ENCODE data around the gene LRMDA. TPM values are rescaled to one million over a fixed set of nuclear protein-coding genes. Genes with fewer than 3 reads are reported as not detected.

Gene LRMDA
- total and polyA plus RNA-seq, 2 of the 8 experiments (the other 6 are each of a cell fraction or from before 2014, with no cell fraction given), result 0.86 to 2.8 TPM

DNA sequence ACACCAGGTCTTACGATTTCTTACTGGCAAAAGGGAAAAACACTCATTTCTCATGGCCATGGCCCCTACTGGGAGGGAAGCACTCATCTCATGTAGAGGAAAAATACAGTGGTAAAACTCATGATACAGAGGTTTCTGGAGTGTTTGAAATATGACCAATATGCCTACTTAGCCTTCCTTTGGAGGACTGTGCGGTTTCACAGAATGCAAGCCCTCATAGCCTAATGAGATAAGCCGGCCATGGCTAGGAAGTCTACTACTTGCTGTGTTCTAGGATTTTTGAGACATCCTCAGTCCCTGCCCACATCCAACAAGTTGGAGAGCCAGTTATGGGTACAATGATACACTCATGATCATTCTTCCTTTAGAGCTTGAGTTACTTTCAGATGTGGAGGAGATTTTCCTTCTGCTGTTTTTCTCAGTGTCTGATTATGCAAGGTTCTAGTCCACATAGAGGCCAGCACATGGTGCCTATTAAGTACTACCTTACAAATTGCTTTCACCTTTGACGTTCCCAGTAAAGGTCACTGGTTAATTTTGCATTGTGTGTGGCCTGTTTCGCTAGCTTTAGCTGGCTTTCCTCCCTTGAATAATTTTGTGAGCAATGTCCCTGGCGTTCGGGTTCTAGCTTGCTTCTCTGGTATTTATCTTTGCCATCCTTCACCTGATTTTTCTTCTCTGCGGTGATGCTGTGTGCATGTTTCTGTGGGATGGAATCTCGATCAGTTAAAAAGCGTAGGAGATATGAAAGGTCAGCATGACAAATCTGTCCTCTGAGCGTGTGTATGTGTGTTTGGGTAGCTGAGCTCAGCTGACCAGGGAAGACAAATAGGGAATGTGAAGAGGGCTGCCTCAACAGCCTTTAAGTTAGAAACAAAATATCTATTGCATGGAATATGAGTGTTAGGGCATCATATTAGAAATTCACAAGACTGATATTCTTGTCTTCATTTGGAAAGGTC is 295.4 kb downstream of the LRMDA start:
- H2BK5ac ChIP-seq (ENCODE audit: low read depth, low read length), result no peak overlapping the region
- ChIA-PET POLR2A (ENCODE audit: partially characterized antibody) (interaction anchor here (1.1 kb wide), 1 partner anchor 9 kb away, joined by 3 read pairs; no protein-coding TSS in a partner anchor), CTCF (ENCODE audit: partially characterized antibody) (interaction anchor here (0.7 to 1.2 kb wide), 2 partner anchors 133 to 300 kb away, joined by 3 read pairs; no protein-coding TSS in a partner anchor)
- H2BK12ac ChIP-seq (ENCODE audit: low read depth, low read length), result no peak overlapping the region
- H3K4me1 ChIP-seq (replicated peaks in 1 of 4; ENCODE audit: control insufficient read depth in 3 of 4, insufficient read depth in 4 of 4, low read length in 3 of 4), result no peaks in the 10 kb centered on the region
- no peaks in the 10 kb centered on the region for H3K23me2 ChIP-seq (ENCODE audit: low read depth, low read length)
- H4K8ac ChIP-seq (ENCODE audit: extremely low read depth, insufficient read depth, low read length), result no peak overlapping the region
- no peak overlapping the region for H3K56ac ChIP-seq (replicated peaks; ENCODE audit: insufficient read length, low read depth, low read length)
- H3K4me2 ChIP-seq (ENCODE audit: insufficient read depth in 1 of 2, low read depth in 2 of 2, low read length in 2 of 2), result no peak overlapping the region
- no peaks in the 10 kb centered on the region for H3K36me3 ChIP-seq (ENCODE audit: control insufficient read depth in 2 of 4, insufficient read depth in 4 of 4, low read length in 3 of 4)
- no peak overlapping the region for H3K9ac ChIP-seq (replicated peaks in 1 of 4; ENCODE audit: extremely low read depth in 1 of 4, low read depth in 3 of 4, low read length in 3 of 4)
- no peak overlapping the region for H2BK120ac ChIP-seq (replicated peaks; ENCODE audit: low read depth, low read length)
- no peaks in the 10 kb centered on the region for H3K27me3 ChIP-seq (replicated peaks in 1 of 4; ENCODE audit: control insufficient read depth in 3 of 4, extremely low read depth in 1 of 4, insufficient read depth in 3 of 4, low read length in 3 of 4)
- no peaks in the 10 kb centered on the region for H3K79me2 ChIP-seq (ENCODE audit: control insufficient read depth in 1 of 2, insufficient read depth in 2 of 2, low read length in 2 of 2)
- no peak overlapping the region for H3K27ac ChIP-seq (ENCODE audit: low read depth, low read length)
- H3K4ac ChIP-seq (replicated peaks; ENCODE audit: insufficient read length, low read depth, low read length), result no peak overlapping the region
- H3K14ac ChIP-seq (ENCODE audit: insufficient read length), result no peak overlapping the region
- no peaks in the 10 kb centered on the region for H4K20me1 ChIP-seq (replicated peaks in 1 of 2; ENCODE audit: control insufficient read depth in 1 of 2, insufficient read depth in 2 of 2, low read length in 2 of 2)
- no peak for TF ChIP-seq SIRT6 (IDR thresholded peaks at IDR 0.05; ENCODE audit: low read length)
- TF ChIP-seq NRF1 (IDR thresholded peaks at IDR 0.05; ENCODE audit: low read depth, low read length), result no peak
- TF ChIP-seq TAF7 (optimal IDR thresholded peaks at IDR 0.05; ENCODE audit: borderline replicate concordance, low read depth, low read length), result no peak
- TF ChIP-seq BRCA1 (IDR thresholded peaks at IDR 0.05; ENCODE audit: low read depth, low read length), result no peak
- no peak for TF ChIP-seq KDM5A (IDR thresholded peaks at IDR 0.05; ENCODE audit: low read length)
- TF ChIP-seq YY1 (IDR thresholded peaks at IDR 0.05; ENCODE audit: low read depth, low read length), result no peak
- no peak overlapping the region for H3K4me3 ChIP-seq (ENCODE audit: extremely low read depth in 1 of 4, insufficient read depth in 2 of 4, low read depth in 3 of 4, low read length in 4 of 4)
- H2BK15ac ChIP-seq (ENCODE audit: low read length), result no peak overlapping the region
- H2AFZ ChIP-seq (ENCODE audit: low read length), result no peak overlapping the region
- 91% methylated on average over 11 of the region's 11 CpGs; no CpG with 5 or more reads in 1 of the 2 experiments for WGBS, 2 experiments (ENCODE audit: extremely low coverage in 1 of 2, insufficient coverage in 1 of 2, insufficient read length in 1 of 2, insufficient replicate concordance in 2 of 2, low coverage in 1 of 2, low lambda C conversion rate in 2 of 2, missing lambda C conversion rate in 1 of 2)
- no peaks in the 10 kb centered on the region for H3K9me3 ChIP-seq (ENCODE audit: insufficient read depth in 2 of 2, low read depth in 1 of 2, low read length in 1 of 2)
- no peak for DNase-seq (ENCODE audit: low read depth in 1 of 2, low spot score in 2 of 2)
- no peaks in the 10 kb centered on the region for H3K79me1 ChIP-seq (ENCODE audit: low read depth, low read length)
- no peak overlapping the region for H4K5ac ChIP-seq (ENCODE audit: insufficient read length, low read depth, low read length)
- H3K18ac ChIP-seq (ENCODE audit: extremely low read depth, low read length), result no peak overlapping the region
- no peak overlapping the region for H2AK5ac ChIP-seq (ENCODE audit: low read depth, low read length)
- no peak for FAIRE-seq
- no peak overlapping the region for H3K23ac ChIP-seq (ENCODE audit: insufficient read length)
- H4K91ac ChIP-seq (replicated peaks; ENCODE audit: insufficient read length, low read length), result no peak overlapping the region
- no peak overlapping the region for H2BK20ac ChIP-seq (ENCODE audit: low read length)
